Caco-2 (cell line): ENCODE measurements around the gene MCAT. TPM values are rescaled to one million over a fixed set of nuclear protein-coding genes. Genes with fewer than 3 reads are reported as not detected.

Experiments
- BruUV-seq: library from RNA; stranded (reverse); fragments of 400-500 nt; replicated peaks from 2 replicates; lab custom pipeline; 2021; lab: Mats Ljungman, UMichigan
- CTCF ChIA-PET: fragments of 300-600 bp; sonication (Branson Sonifier 250); formaldehyde crosslinking; loops from one replicate; lab custom pipeline; 2022; ENCODE audit warnings: antibody characterized with exemption; lab: Charles Lee
- POLR2A ChIA-PET: fragments of 300-600 bp; sonication (Branson Sonifier 250); formaldehyde crosslinking; loops from one replicate; lab custom pipeline; 2022; ENCODE audit warnings: antibody characterized with exemption; lab: Charles Lee
- DNase-seq, 2 experiments: peaks; one replicate each; pipeline versions ENCODE4 v3.0.0 to v3.0.0-alpha.2; 2020 to 2022
- H3K27me3 ChIP-seq: replicated peaks from 2 replicates; pipeline ENCODE4 v1.6.0; 2011; ENCODE audit warnings: low read length; ENCODE audit not compliant: control insufficient read depth, insufficient read depth
- H3K36me3 ChIP-seq: 2 replicates; pipeline ENCODE4 v1.5.1; 2011; ENCODE audit warnings: low read length; ENCODE audit not compliant: control insufficient read depth, insufficient read depth
- H3K4me1 ChIP-seq: fragments of 250-450 bp; sonication (Bioruptor Pico); 2 replicates; pipeline ENCODE4 v1.5.1; 2020; ENCODE audit warnings: mild to moderate bottlenecking
- H3K4me3 ChIP-seq: 2 replicates; pipeline ENCODE4 v1.5.1; 2011; ENCODE audit warnings: low read depth, mild to moderate bottlenecking, control low read depth, low read length
- H3K9me3 ChIP-seq: fragments of 250-450 bp; sonication (Bioruptor Pico); 2 replicates; pipeline ENCODE4 v1.5.1; 2020; ENCODE audit warnings: mild to moderate bottlenecking, moderate library complexity
- H3K27ac Mint-ChIP-seq: one replicate; pipeline ENCODE4 v1.8.0; 2022; ENCODE audit warnings: mixed read lengths; ENCODE audit not compliant: unreplicated experiment
- H3K27me3 Mint-ChIP-seq: one replicate; pipeline ENCODE4 v1.8.0; 2022; ENCODE audit warnings: mixed read lengths; ENCODE audit not compliant: insufficient read depth, unreplicated experiment
- H3K36me3 Mint-ChIP-seq: one replicate; pipeline ENCODE4 v1.8.0; 2022; ENCODE audit warnings: mild to moderate bottlenecking, mixed read lengths; ENCODE audit not compliant: insufficient read depth, unreplicated experiment
- H3K4me1 Mint-ChIP-seq: one replicate; pipeline ENCODE4 v1.8.0; 2022; ENCODE audit warnings: low read depth, mixed read lengths; ENCODE audit not compliant: unreplicated experiment
- H3K4me3 Mint-ChIP-seq: one replicate; pipeline ENCODE4 v1.8.0; 2022; ENCODE audit warnings: mild to moderate bottlenecking, moderate library complexity, mixed read lengths; ENCODE audit not compliant: unreplicated experiment
- H3K9me3 Mint-ChIP-seq: one replicate; pipeline ENCODE4 v1.8.0; 2022; ENCODE audit warnings: mixed read lengths; ENCODE audit not compliant: unreplicated experiment
- CTCF ChIP-seq, 2 experiments: fragments of 200-600 bp in 1 of 2; IDR thresholded peaks; 1 replicate in 1 of 2; 2 replicates in 1 of 2; pipeline versions ENCODE4 v1.5.1 to v1.8.0; 2011 to 2022; ENCODE audit warnings: antibody characterized with exemption in 1 of 2, control low read depth in 1 of 2, inconsistent platforms in 1 of 2, low read depth in 1 of 2, low read length in 1 of 2, mild to moderate bottlenecking in 1 of 2, moderate library complexity in 1 of 2; ENCODE audit not compliant: insufficient read depth in 1 of 2, severe bottlenecking in 1 of 2, unreplicated experiment in 1 of 2
- intact Hi-C: fragments of 100-400 bp; cut with micrococcal nuclease; formaldehyde crosslinking; loops from one replicate; pipeline ENCODE4 v1.10.0; 2022; ENCODE audit not compliant: unreplicated experiment
- total RNA-seq: library from RNA; stranded (reverse); gene quantifications from 2 replicates; pipeline ENCODE4 v1.2.3, GENCODE V29; 2022

The MCAT gene
- total RNA-seq, 1 experiment from 2014 or later: 23.5 TPM

GRCh38 chr22:43156413-43156812 lies 13.2 kb upstream of the MCAT start:
- Histone ChIP-seq H3K9me3 (no peaks in the 10 kb centered on the region), H3K4me3 (no peak overlapping the region), H3K27me3 (no peaks in the 10 kb centered on the region), H3K4me1 (peaks cover 6% of the 10 kb centered on the region; the same call in 1 of the 2 replicates), H3K36me3 (no peaks in the 10 kb centered on the region)
- no peaks in the 10 kb centered on the region for H3K36me3 Mint-ChIP-seq
- DNase-seq: no peak
- H3K9me3 Mint-ChIP-seq: no peaks in the 10 kb centered on the region
- POLR2A ChIA-PET: no interaction called here
- CTCF ChIA-PET: no interaction called here
- intact Hi-C loops: no loop called here
- no peaks in the 10 kb centered on the region for H3K27me3 Mint-ChIP-seq
- H3K4me1 Mint-ChIP-seq: peaks cover 7% of the 10 kb centered on the region
- no peak for TF ChIP-seq CTCF (IDR thresholded peaks at IDR 0.05; ENCODE audit: insufficient read depth in 1 of 2, low read depth in 1 of 2, low read length in 1 of 2, severe bottlenecking in 1 of 2, unreplicated experiment in 1 of 2)
- BruUV-seq: no TSS peak
- no peak overlapping the region for H3K4me3 Mint-ChIP-seq
- H3K27ac Mint-ChIP-seq: no peak overlapping the region

GRCh38 chr22:43155789-43156188 lies 12.6 kb upstream of the MCAT start:
- no peaks in the 10 kb centered on the region for H3K9me3 ChIP-seq
- Mint-ChIP-seq H3K9me3 (no peaks in the 10 kb centered on the region), H3K36me3 (no peaks in the 10 kb centered on the region), H3K27me3 (no peaks in the 10 kb centered on the region), H3K27ac (no peak overlapping the region), H3K4me1 (peaks cover 7% of the 10 kb centered on the region), H3K4me3 (no peak overlapping the region)
- no TSS peak for BruUV-seq
- H3K36me3 ChIP-seq: no peaks in the 10 kb centered on the region
- DNase-seq: no peak
- CTCF ChIA-PET: no interaction called here
- POLR2A ChIA-PET: no interaction called here
- no peak overlapping the region for H3K4me3 ChIP-seq
- H3K4me1 ChIP-seq: peaks cover 6% of the 10 kb centered on the region; the same call in 1 of the 2 replicates
- intact Hi-C loops: no loop called here
- no peak for TF ChIP-seq CTCF (IDR thresholded peaks at IDR 0.05; ENCODE audit: insufficient read depth in 1 of 2, low read depth in 1 of 2, low read length in 1 of 2, severe bottlenecking in 1 of 2, unreplicated experiment in 1 of 2)
- H3K27me3 ChIP-seq: no peaks in the 10 kb centered on the region

- no peak for TF ChIP-seq CTCF (IDR thresholded peaks at IDR 0.05; ENCODE audit: insufficient read depth in 1 of 2, low read depth in 1 of 2, low read length in 1 of 2, severe bottlenecking in 1 of 2, unreplicated experiment in 1 of 2)
- H3K4me3 Mint-ChIP-seq: no peak overlapping the region
- H3K27me3 Mint-ChIP-seq: no peaks in the 10 kb centered on the region
- Histone ChIP-seq H3K4me1 (peaks cover 6% of the 10 kb centered on the region; the same call in 1 of the 2 replicates), H3K9me3 (no peaks in the 10 kb centered on the region), H3K27me3 (no peaks in the 10 kb centered on the region), H3K4me3 (no peak overlapping the region), H3K36me3 (no peaks in the 10 kb centered on the region)
- H3K36me3 Mint-ChIP-seq: no peaks in the 10 kb centered on the region
- no peak overlapping the region for H3K27ac Mint-ChIP-seq
- no TSS peak for BruUV-seq
- CTCF ChIA-PET: no interaction called here
- intact Hi-C loops: no loop called here
- POLR2A ChIA-PET: no interaction called here
- H3K9me3 Mint-ChIP-seq: no peaks in the 10 kb centered on the region
- peaks cover 7% of the 10 kb centered on the region for H3K4me1 Mint-ChIP-seq
- no peak for DNase-seq
Observed at GRCh38 chr22:43154887-43155536, 11.8 kb upstream of the MCAT start.
